GM12878 (cell line): ENCODE measurements around the gene RPS6KA3. TPM values are rescaled to one million over a fixed set of nuclear protein-coding genes. Genes with fewer than 3 reads are reported as not detected.

Experiments
- ATAC-seq: fragments of 200-7000 bp; cut with Tn5 transposase; 3 replicates; pipeline ENCODE4 v1.9.1; 2020; ENCODE audit warnings: mild to moderate bottlenecking, moderate library complexity
- BruUV-seq: library from RNA; stranded (reverse); fragments of 400-500 nt; replicated peaks from 2 replicates; lab custom pipeline; 2021; lab: Mats Ljungman, UMichigan
- CTCF ChIA-PET: fragments of 300-600 bp; sonication (Branson Sonifier 250); formaldehyde crosslinking; extraction: SDS; loops from one replicate; lab custom pipeline; 2021; ENCODE audit warnings: inconsistent platforms; lab: Yijun Ruan, JAX
- POLR2A ChIA-PET: fragments of 350-600 bp; formaldehyde crosslinking; extraction: SDS; loops from one replicate; lab custom pipeline; 2021; ENCODE audit warnings: inconsistent platforms; lab: Charles Lee
- RAD21 ChIA-PET: fragments of 300-600 bp; sonication (Branson Sonifier 250); formaldehyde crosslinking; loops from one replicate; lab custom pipeline; 2023; ENCODE audit warnings: antibody characterized with exemption; ENCODE audit not compliant: unreplicated experiment; lab: Charles Lee
- SMC1A ChIA-PET: fragments of 300-600 bp; sonication (Branson Sonifier 250); formaldehyde crosslinking; loops from one replicate; lab custom pipeline; 2023; ENCODE audit not compliant: unreplicated experiment, uncharacterized antibody; lab: Charles Lee
- DNase-seq: peaks from one replicate; pipeline ENCODE4 v3.0.0-alpha.2; 2011; ENCODE audit warnings: low read depth, low spot score
- FAIRE-seq: peaks from 3 replicates; lab custom pipeline; 2011; peaks lifted over from hg19 to GRCh38; lab: Jason Lieb, UNC
- H2AFZ ChIP-seq: 2 replicates; pipeline ENCODE4 v1.6.0; 2011; ENCODE audit warnings: low read depth, low read length, control low read depth; ENCODE audit not compliant: control insufficient read depth
- H3K27ac ChIP-seq: 2 replicates; pipeline ENCODE4 v1.5.1; 2011; ENCODE audit warnings: control low read depth; ENCODE audit not compliant: control insufficient read depth, insufficient read depth
- H3K27me3 ChIP-seq, 2 experiments: replicated peaks in 1 of 2; 2 replicates each; pipeline versions ENCODE4 v1.6.0 to v1.6.1; 2011; ENCODE audit warnings: low read length in 1 of 2; ENCODE audit not compliant: control insufficient read depth in 2 of 2, insufficient read depth in 2 of 2
- H3K36me3 ChIP-seq, 2 experiments: 2 replicates each; pipeline ENCODE4 v1.5.1; 2011; ENCODE audit warnings: low read length in 1 of 2; ENCODE audit not compliant: control insufficient read depth in 2 of 2, insufficient read depth in 2 of 2
- H3K4me1 ChIP-seq: 2 replicates; pipeline ENCODE4 v1.6.1; 2011; ENCODE audit warnings: mild to moderate bottlenecking, low read length, moderate library complexity, mixed read lengths; ENCODE audit not compliant: control insufficient read depth, insufficient read depth
- H3K4me2 ChIP-seq: 2 replicates; pipeline ENCODE4 v1.6.0; 2011; ENCODE audit warnings: control low read depth; ENCODE audit not compliant: control insufficient read depth, insufficient read depth
- H3K4me3 ChIP-seq: fragments of 200-600 bp; sonication (generic); 2 replicates; pipeline ENCODE4 v1.5.1; 2016
- H3K79me2 ChIP-seq: 2 replicates; pipeline ENCODE4 v1.6.0; 2011; ENCODE audit warnings: low read length; ENCODE audit not compliant: control insufficient read depth, insufficient read depth
- H3K9ac ChIP-seq: 2 replicates; pipeline ENCODE4 v1.8.0; 2011; ENCODE audit warnings: low read length, control low read depth, mixed read lengths; ENCODE audit not compliant: control insufficient read depth, insufficient read depth
- H3K9me3 ChIP-seq: replicated peaks from 3 replicates; pipeline ENCODE4 v1.5.1; 2011; ENCODE audit warnings: mild to moderate bottlenecking, low read length; ENCODE audit not compliant: control insufficient read depth, insufficient read depth
- H4K20me1 ChIP-seq: 2 replicates; pipeline ENCODE4 v1.6.0; 2011; ENCODE audit not compliant: control insufficient read depth, insufficient read depth
- BACH1 ChIP-seq: fragments of 450-650 bp; IDR thresholded peaks from 2 replicates; pipeline ENCODE4 v1.6.1; 2017; ENCODE audit warnings: mild to moderate bottlenecking, borderline replicate concordance
- CHD1 ChIP-seq: IDR thresholded peaks from 2 replicates; pipeline ENCODE4 v1.6.1; 2012; ENCODE audit warnings: low read depth, low read length, improper control_type of control experiment
- E2F4 ChIP-seq: IDR thresholded peaks from 2 replicates; pipeline ENCODE4 v1.6.1; 2012; ENCODE audit warnings: low read depth, low read length, improper control_type of control experiment
- E2F8 ChIP-seq: fragments of 450-650 bp; IDR thresholded peaks from 2 replicates; pipeline ENCODE4 v1.6.1; 2018; ENCODE audit warnings: mild to moderate bottlenecking, low read depth, moderate library complexity; ENCODE audit not compliant: partially characterized antibody
- EED ChIP-seq: sonication (generic); IDR thresholded peaks from 2 replicates; pipeline ENCODE4 v1.6.1; 2016; ENCODE audit warnings: antibody characterized with exemption, low read depth
- JUNB ChIP-seq: IDR thresholded peaks from 2 replicates; pipeline ENCODE4 v1.6.1; 2016; ENCODE audit warnings: antibody characterized with exemption, mild to moderate bottlenecking
- MTA3 ChIP-seq: IDR thresholded peaks from 2 replicates; pipeline ENCODE4 v1.6.1; 2012; ENCODE audit warnings: low read length, inconsistent platforms, borderline replicate concordance
- POLR2AphosphoS5 ChIP-seq: IDR thresholded peaks from 2 replicates; pipeline ENCODE4 v1.6.1; 2011; ENCODE audit warnings: mild to moderate bottlenecking, low read length, inconsistent platforms
- SREBF1 ChIP-seq: IDR thresholded peaks from 2 replicates; pipeline ENCODE4 v1.6.1; 2012; ENCODE audit warnings: mild to moderate bottlenecking, low read length
- TCF3 ChIP-seq: IDR thresholded peaks from 2 replicates; pipeline ENCODE4 v1.6.1; 2012; ENCODE audit warnings: low read depth, mild to moderate bottlenecking, low read length, borderline replicate concordance; ENCODE audit not compliant: insufficient read depth
- TCF7 ChIP-seq: IDR thresholded peaks from 2 replicates; pipeline ENCODE4 v1.6.1; 2014; ENCODE audit warnings: antibody characterized with exemption, borderline replicate concordance
- YY1 ChIP-seq: IDR thresholded peaks from 2 replicates; pipeline ENCODE4 v1.6.1; 2011; ENCODE audit warnings: low read depth, mild to moderate bottlenecking, low read length
- WGBS: methylation state at CpG from one replicate; pipeline ENCODE4 v1.1.6; 2016; ENCODE audit warnings: low lambda C conversion rate; ENCODE audit not compliant: insufficient replicate concordance, insufficient coverage; ENCODE audit errors: missing lambda C conversion rate; 5-methylcytosine and 5-hydroxymethylcytosine counted together
- in situ Hi-C: fragments of 300-500 bp; cut with MboI; formaldehyde crosslinking; loops from 9 replicates; pipeline ENCODE4 v1.14.3; 2018; ENCODE audit warnings: mixed read lengths
- intact Hi-C: fragments of 100-400 bp; cut with micrococcal nuclease; formaldehyde crosslinking; loops from one replicate; pipeline ENCODE4 v1.14.2; 2022; ENCODE audit not compliant: unreplicated experiment
- polyA plus RNA-seq, 11 experiments: library from polyadenylated mRNA; depleted of rRNA in 4 of 11; unstranded in 6 of 11; stranded (reverse) in 5 of 11; fragments of >200 nt; fragmentation: Nextera tagmentation in 4 of 11; fragmentation: Illumina TruSeq in 1 of 11; extraction: Ambion mirVana in 4 of 11; extraction: Trizol in 1 of 11; gene quantifications; 1 replicate in 1 of 11; 2 replicates in 10 of 11; pipeline versions ENCODE4 v1.2.1 to v1.2.3, GENCODE V29; 2011 to 2016; ENCODE audit warnings: inconsistent platforms in 2 of 11, missing spikeins in 2 of 11, low read depth in 1 of 11
- total RNA-seq, 4 experiments: library from RNA; depleted of rRNA in 3 of 4; stranded (reverse); fragments of >200 nt in 3 of 4; fragmentation: Illumina TruSeq in 1 of 4; extraction: Trizol in 1 of 4; gene quantifications; 2 replicates each; pipeline versions ENCODE4 v1.2.1 to v1.2.3, GENCODE V29; 2013 to 2021

The RPS6KA3 gene
- total and polyA plus RNA-seq, 10 of the 15 experiments (the other 5 are each of a cell fraction or from before 2014, with no cell fraction given): 2.8 to 35.6 (median 15.8) TPM

DNA sequence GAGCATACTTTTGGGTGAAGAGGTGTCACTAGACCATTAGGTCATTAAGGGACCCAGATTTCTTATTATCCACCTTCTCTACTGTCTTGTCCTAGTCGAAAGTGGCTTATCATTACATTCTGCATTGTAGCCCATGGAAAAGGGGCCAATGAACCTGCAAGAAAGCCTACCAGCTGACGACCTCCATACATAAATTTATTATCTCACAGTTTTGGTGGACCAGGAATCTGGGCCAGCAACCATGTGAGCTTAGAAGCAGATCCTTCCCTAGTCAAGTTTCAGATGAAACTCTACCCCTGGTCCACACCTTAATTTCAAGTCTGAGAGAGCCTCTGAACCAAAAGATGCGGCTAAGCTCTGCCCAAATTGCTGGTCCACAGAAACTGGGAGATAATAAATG is 37.6 kb downstream of the RPS6KA3 start:
- H3K9ac ChIP-seq: no peak overlapping the region
- H3K9me3 ChIP-seq: no peaks in the 10 kb centered on the region
- POLR2A ChIA-PET: no interaction called here
- SMC1A ChIA-PET: interaction anchor here (1.6 kb wide), 1 partner anchor 23 kb away, joined by 3 read pairs; no protein-coding TSS in a partner anchor
- 46% methylated on average over 3 of the region's 3 CpGs for WGBS
- FAIRE-seq (no peak), DNase-seq (no peak)
- no peaks in the 10 kb centered on the region for H3K27me3 ChIP-seq
- H3K36me3 ChIP-seq: no peaks in the 10 kb centered on the region; a peak in 1 of 4 replicates
- no peak overlapping the region for H3K27ac ChIP-seq
- TF ChIP-seq MTA3 (no peak), BACH1 (no peak), E2F4 (no peak), E2F8 (no peak), POLR2AphosphoS5 (no peak), JUNB (no peak), TCF3 (no peak), TCF7 (no peak), EED (no peak), YY1 (no peak), CHD1 (no peak), SREBF1 (no peak)
- TF ChIP-seq, all 136 proteins: peak for 0
- H2AFZ ChIP-seq: no peak overlapping the region
- no peaks in the 10 kb centered on the region for H4K20me1 ChIP-seq
- H3K4me2 ChIP-seq: no peak overlapping the region
- in situ Hi-C loops: no loop called here
- RAD21 ChIA-PET: interaction anchor here (1.4 kb wide), 1 partner anchor 10 kb away, joined by 3 read pairs; no protein-coding TSS in a partner anchor
- BruUV-seq: no TSS peak
- H3K4me1 ChIP-seq: peaks cover 5% of the 10 kb centered on the region; the same call in 1 of the 2 replicates
- CTCF ChIA-PET: interaction anchor here (1.1 kb wide), 1 partner anchor 16 kb away, joined by 3 read pairs; no protein-coding TSS in a partner anchor
- no peak for ATAC-seq
- H3K79me2 ChIP-seq: no peaks in the 10 kb centered on the region
- no peak overlapping the region for H3K4me3 ChIP-seq
- intact Hi-C loops: no loop called here
